SU-DHL-6 (cell line): ENCODE results near the gene EHBP1.

Experiments
- H2AFZ ChIP-seq: fragments of 200-600 bp; sonication (generic); 2 replicates; pipeline ENCODE4 v1.6.1; 2014; ENCODE audit warnings: low read depth, mild to moderate bottlenecking, moderate library complexity, mixed read lengths, antibody characterized with exemption, low read length; ENCODE audit not compliant: severe bottlenecking
- H3F3A ChIP-seq: fragments of 200-600 bp; shearing (Covaris generic); 2 replicates; pipeline ENCODE4 v1.6.0; 2016; ENCODE audit warnings: antibody characterized with exemption, mild to moderate bottlenecking; ENCODE audit not compliant: insufficient read depth
- H3K27ac ChIP-seq: fragments of 200-600 bp; sonication (generic); 2 replicates; pipeline ENCODE4 v1.5.1; 2016; ENCODE audit warnings: low read depth, mild to moderate bottlenecking, low read length, moderate library complexity, mixed read lengths
- H3K27me3 ChIP-seq: fragments of 200-600 bp; sonication (generic), shearing (Covaris generic); 2 replicates; pipeline ENCODE4 v1.6.0; 2014; ENCODE audit warnings: mild to moderate bottlenecking, low read length
- H3K36me3 ChIP-seq: fragments of 200-600 bp; sonication (generic); 2 replicates; pipeline ENCODE4 v1.6.1; 2014; ENCODE audit warnings: mild to moderate bottlenecking, low read length, mixed read lengths
- H3K4me2 ChIP-seq: fragments of 300-600, 200-600 bp; shearing (Covaris generic), sonication (generic); 2 replicates; pipeline ENCODE4 v1.6.0; 2014; ENCODE audit warnings: low read length, low read depth, mild to moderate bottlenecking; ENCODE audit not compliant: poor library complexity, severe bottlenecking
- H3K4me3 ChIP-seq: fragments of 200-600 bp; sonication (generic); 2 replicates; pipeline ENCODE4 v1.5.1; 2014; ENCODE audit warnings: antibody characterized with exemption, low read length, mild to moderate bottlenecking, mixed read lengths; ENCODE audit not compliant: insufficient read depth, poor library complexity, severe bottlenecking
- H3K79me2 ChIP-seq: fragments of 200-600 bp; sonication (generic); 2 replicates; pipeline ENCODE4 v1.6.1; 2014; ENCODE audit warnings: mild to moderate bottlenecking, low read length, moderate library complexity; ENCODE audit not compliant: insufficient read depth
- H3K9ac ChIP-seq: fragments of 200-600 bp; sonication (generic); 2 replicates; pipeline ENCODE4 v1.7.0; 2014; ENCODE audit warnings: mild to moderate bottlenecking, low read length
- H3K9me2 ChIP-seq: fragments of 200-600 bp; sonication (generic); replicated peaks from 2 replicates; pipeline ENCODE4 v1.6.1; 2014; ENCODE audit warnings: low read length; ENCODE audit not compliant: insufficient read depth
- H3K9me3 ChIP-seq: fragments of 200-600 bp; sonication (generic); 2 replicates; pipeline ENCODE4 v1.6.1; 2014; ENCODE audit warnings: low read length, mixed read lengths; ENCODE audit not compliant: insufficient read depth
- H4K20me1 ChIP-seq: fragments of 200-600 bp; sonication (generic); 2 replicates; pipeline ENCODE4 v1.6.1; 2014; ENCODE audit warnings: low read depth, mild to moderate bottlenecking, antibody characterized with exemption, low read length, moderate library complexity, mixed read lengths
- EZH2phosphoT487 ChIP-seq: fragments of 200-600 bp; sonication (generic), shearing (Covaris generic); conservative IDR thresholded peaks from 2 replicates; pipeline ENCODE4 v1.6.1; 2018; ENCODE audit warnings: mild to moderate bottlenecking, antibody characterized with exemption, low read length, moderate library complexity, mixed read lengths
- TF ChIP-seq, protein P1 (sequence below): fragments of 200-600 bp; sonication (generic); IDR thresholded peaks from one replicate; pipeline ENCODE4 v1.5.1; 2017; ENCODE audit warnings: antibody characterized with exemption, mild to moderate bottlenecking, low read length, moderate library complexity; ENCODE audit not compliant: insufficient read depth, poor library complexity, severe bottlenecking

The EHBP1 gene

DNA sequence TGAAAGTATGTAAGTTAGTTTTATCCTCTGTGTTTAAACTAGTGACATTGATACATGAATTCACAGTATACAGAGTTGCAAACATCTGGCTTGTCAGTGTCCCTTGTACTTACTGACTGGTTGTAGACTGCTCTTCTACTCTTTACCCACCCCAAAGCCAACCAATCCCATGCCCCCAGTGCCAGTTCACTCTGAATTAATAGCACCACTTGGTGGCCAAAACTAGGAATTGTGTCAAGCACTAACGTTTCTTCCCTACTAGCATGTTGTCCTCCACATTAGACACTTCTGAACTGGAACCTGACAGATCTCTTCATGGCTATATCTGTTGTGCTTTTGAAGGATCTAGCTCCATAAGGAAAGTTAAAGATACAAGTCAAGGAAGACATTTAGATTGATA lies 317.9 kb downstream of the EHBP1 start:
- Histone ChIP-seq H3F3A (no peaks in the 10 kb centered on the region), H4K20me1 (no peaks in the 10 kb centered on the region), H3K27ac (no peak overlapping the region), H3K36me3 (no peaks in the 10 kb centered on the region), H3K4me2 (no peak overlapping the region), H3K9me3 (no peaks in the 10 kb centered on the region), H2AFZ (no peak overlapping the region), H3K79me2 (no peaks in the 10 kb centered on the region), H3K9me2 (no peaks in the 10 kb centered on the region), H3K9ac (no peak overlapping the region), H3K4me3 (no peak overlapping the region), H3K27me3 (no peaks in the 10 kb centered on the region)
- TF ChIP-seq EZH2phosphoT487, result no peak
- TF ChIP-seq, protein P1, sequence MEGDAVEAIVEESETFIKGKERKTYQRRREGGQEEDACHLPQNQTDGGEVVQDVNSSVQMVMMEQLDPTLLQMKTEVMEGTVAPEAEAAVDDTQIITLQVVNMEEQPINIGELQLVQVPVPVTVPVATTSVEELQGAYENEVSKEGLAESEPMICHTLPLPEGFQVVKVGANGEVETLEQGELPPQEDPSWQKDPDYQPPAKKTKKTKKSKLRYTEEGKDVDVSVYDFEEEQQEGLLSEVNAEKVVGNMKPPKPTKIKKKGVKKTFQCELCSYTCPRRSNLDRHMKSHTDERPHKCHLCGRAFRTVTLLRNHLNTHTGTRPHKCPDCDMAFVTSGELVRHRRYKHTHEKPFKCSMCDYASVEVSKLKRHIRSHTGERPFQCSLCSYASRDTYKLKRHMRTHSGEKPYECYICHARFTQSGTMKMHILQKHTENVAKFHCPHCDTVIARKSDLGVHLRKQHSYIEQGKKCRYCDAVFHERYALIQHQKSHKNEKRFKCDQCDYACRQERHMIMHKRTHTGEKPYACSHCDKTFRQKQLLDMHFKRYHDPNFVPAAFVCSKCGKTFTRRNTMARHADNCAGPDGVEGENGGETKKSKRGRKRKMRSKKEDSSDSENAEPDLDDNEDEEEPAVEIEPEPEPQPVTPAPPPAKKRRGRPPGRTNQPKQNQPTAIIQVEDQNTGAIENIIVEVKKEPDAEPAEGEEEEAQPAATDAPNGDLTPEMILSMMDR, result peak; percentile 50

GRCh38 chr2:63027220-63027619 lies 321.7 kb downstream of the EHBP1 start:
- no peaks in the 10 kb centered on the region for H4K20me1 ChIP-seq
- no peaks in the 10 kb centered on the region for H3K79me2 ChIP-seq
- no peaks in the 10 kb centered on the region for H3K36me3 ChIP-seq

DNA sequence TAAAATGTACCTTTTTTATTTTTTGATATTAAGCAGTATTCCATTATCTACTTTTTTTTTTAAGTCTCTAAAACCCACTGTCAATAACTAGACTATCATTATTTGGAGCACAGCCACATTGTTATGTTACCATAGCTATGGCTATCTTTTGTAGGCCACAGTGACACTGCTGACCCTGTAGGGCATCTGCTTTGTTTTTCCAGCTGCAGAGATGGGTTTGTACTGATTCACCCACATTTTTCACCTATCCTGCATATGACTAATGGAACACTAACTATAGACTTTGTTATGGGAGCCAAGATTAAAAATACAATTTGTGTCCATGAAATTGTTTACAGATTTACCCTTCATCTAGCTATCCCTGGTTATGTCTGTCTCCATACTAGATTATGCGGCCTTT lies 323.5 kb downstream of the EHBP1 start:
- Histone ChIP-seq H3K79me2 (no peaks in the 10 kb centered on the region), H3K27me3 (no peaks in the 10 kb centered on the region), H4K20me1 (no peaks in the 10 kb centered on the region), H3K36me3 (no peaks in the 10 kb centered on the region), H3K9me3 (no peaks in the 10 kb centered on the region), H3K27ac (no peak overlapping the region), H2AFZ (no peak overlapping the region), H3K4me2 (no peak overlapping the region), H3F3A (peaks cover 4% of the 10 kb centered on the region; the same call in 1 of the 2 replicates), H3K4me3 (no peak overlapping the region), H3K9me2 (no peaks in the 10 kb centered on the region), H3K9ac (no peak overlapping the region)
- TF ChIP-seq EZH2phosphoT487, result no peak

More at GRCh38 chr2:63027220-63027619, 321.7 kb downstream of the EHBP1 start:
- Histone ChIP-seq H3K27ac (no peak overlapping the region), H3K4me2 (no peak overlapping the region), H3K4me3 (no peak overlapping the region), H3K9me3 (no peaks in the 10 kb centered on the region), H3K9me2 (no peaks in the 10 kb centered on the region), H3F3A (no peaks in the 10 kb centered on the region), H3K27me3 (no peaks in the 10 kb centered on the region), H3K9ac (no peak overlapping the region), H2AFZ (no peak overlapping the region)
- no peak for TF ChIP-seq EZH2phosphoT487
- TF ChIP-seq, protein P1, result no peak

DNA sequence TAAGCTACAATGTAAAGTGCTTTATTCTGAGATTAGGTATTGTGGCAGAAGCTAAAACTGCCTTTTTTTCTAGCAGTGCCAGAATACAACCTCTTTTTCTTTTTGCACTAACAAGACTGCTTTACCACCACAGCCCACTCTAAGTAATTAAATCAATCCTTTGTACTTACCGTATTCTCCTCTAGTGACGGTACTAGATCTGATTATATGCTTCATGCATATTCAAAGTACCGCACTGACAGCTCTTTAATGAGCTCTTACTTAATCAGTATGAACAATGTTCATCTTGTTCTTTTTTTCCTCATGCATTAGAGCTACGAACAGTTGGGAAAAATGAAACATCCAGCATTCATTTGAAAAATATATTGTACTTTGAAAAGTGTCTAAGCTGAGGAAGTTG lies 329.0 kb downstream of the EHBP1 start:
- no peak for TF ChIP-seq EZH2phosphoT487
- TF ChIP-seq, protein P1, result no peak

More for the DNA sequence above, 329.0 kb downstream of the EHBP1 start:
- H3K36me3 ChIP-seq, result no peaks in the 10 kb centered on the region
- H3K9me2 ChIP-seq, result no peaks in the 10 kb centered on the region
- no peaks in the 10 kb centered on the region for H3K27me3 ChIP-seq
- H3K79me2 ChIP-seq, result no peaks in the 10 kb centered on the region
- no peaks in the 10 kb centered on the region for H4K20me1 ChIP-seq
- no peaks in the 10 kb centered on the region for H3K9me3 ChIP-seq
- H3K27ac ChIP-seq, result no peak overlapping the region
- no peak overlapping the region for H3K4me3 ChIP-seq
- H3K4me2 ChIP-seq, result no peak overlapping the region
- H3K9ac ChIP-seq, result no peak overlapping the region
- H2AFZ ChIP-seq, result no peak overlapping the region
- peaks cover 4% of the 10 kb centered on the region; the same call in 1 of the 2 replicates for H3F3A ChIP-seq
